C4-2B (cell line): ENCODE data around the gene RHOU.

Source experiments
- ZFX ChIP-seq: fragments of 450-650 bp; IDR thresholded peaks from 2 replicates; pipeline ENCODE4 v1.6.1; 2017
- TF ChIP-seq, protein P1 (sequence below): fragments of 450-650 bp; conservative IDR thresholded peaks from 2 replicates; pipeline ENCODE4 v1.5.1; 2017; ENCODE audit warnings: mild to moderate bottlenecking

DNA sequence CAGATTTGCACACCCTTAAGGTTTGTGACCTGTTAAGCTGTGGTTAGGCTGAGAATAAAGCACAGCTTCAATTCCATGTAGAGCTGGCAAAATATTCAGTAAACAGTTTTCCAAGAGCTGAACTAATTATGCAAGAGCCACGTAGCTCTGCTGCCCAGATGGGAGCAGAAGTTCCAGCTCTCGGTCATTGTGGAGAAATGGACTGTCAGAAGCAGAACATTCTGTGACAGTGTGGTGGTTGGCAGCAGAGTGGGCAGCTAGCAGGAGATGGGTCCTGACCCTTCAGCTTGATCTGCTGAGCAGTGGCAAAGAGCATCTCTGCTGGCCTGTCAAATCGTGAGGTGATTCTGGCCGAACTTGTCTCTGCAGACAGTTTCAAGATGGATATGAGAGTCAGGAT, 23.2 kb downstream of the RHOU start:
- TF ChIP-seq, protein P1, sequence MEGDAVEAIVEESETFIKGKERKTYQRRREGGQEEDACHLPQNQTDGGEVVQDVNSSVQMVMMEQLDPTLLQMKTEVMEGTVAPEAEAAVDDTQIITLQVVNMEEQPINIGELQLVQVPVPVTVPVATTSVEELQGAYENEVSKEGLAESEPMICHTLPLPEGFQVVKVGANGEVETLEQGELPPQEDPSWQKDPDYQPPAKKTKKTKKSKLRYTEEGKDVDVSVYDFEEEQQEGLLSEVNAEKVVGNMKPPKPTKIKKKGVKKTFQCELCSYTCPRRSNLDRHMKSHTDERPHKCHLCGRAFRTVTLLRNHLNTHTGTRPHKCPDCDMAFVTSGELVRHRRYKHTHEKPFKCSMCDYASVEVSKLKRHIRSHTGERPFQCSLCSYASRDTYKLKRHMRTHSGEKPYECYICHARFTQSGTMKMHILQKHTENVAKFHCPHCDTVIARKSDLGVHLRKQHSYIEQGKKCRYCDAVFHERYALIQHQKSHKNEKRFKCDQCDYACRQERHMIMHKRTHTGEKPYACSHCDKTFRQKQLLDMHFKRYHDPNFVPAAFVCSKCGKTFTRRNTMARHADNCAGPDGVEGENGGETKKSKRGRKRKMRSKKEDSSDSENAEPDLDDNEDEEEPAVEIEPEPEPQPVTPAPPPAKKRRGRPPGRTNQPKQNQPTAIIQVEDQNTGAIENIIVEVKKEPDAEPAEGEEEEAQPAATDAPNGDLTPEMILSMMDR, result no peak
- no peak for TF ChIP-seq ZFX
